PC-9 (cell line): ENCODE results near the gene SECTM1. TPM values are rescaled to one million over a fixed set of nuclear protein-coding genes. Genes with fewer than 3 reads are reported as not detected.

Source experiments
- total RNA-seq: library from RNA; stranded (reverse); gene quantifications from 2 replicates; pipeline ENCODE4 v1.2.3, GENCODE V29; 2021

SECTM1 gene
- total RNA-seq, 1 experiment from 2014 or later = 3.6 TPM

Other genes starting within 250 kb of the SECTM1 start
- 455 and 658 TPM in 2 replicates for gene FASN, start 235.5 kb downstream of the SECTM1 start, total RNA-seq
- gene CCDC57, start 120.9 kb downstream of the SECTM1 start, total RNA-seq = 138 and 140 TPM in 2 replicates
- gene SLC16A3, start 104.7 kb downstream of the SECTM1 start, total RNA-seq = 157 and 198 TPM in 2 replicates
- gene CSNK1D, start 60.1 kb downstream of the SECTM1 start, total RNA-seq = 151 and 181 TPM in 2 replicates
- 0.48 and 0.68 TPM in 2 replicates for gene CD7, start 16.2 kb downstream of the SECTM1 start, total RNA-seq
- 0.24 and 0.28 TPM in 2 replicates for gene TEX19, start 25.5 kb upstream of the SECTM1 start, total RNA-seq
- not detected in 2 replicates for gene UTS2R, start 38.0 kb upstream of the SECTM1 start, total RNA-seq
- 30.0 and 35.9 TPM in 2 replicates for gene HEXD, start 84.6 kb upstream of the SECTM1 start, total RNA-seq
- 26.6 and 32.9 TPM in 2 replicates for gene OGFOD3, start 84.8 kb upstream of the SECTM1 start, total RNA-seq
- gene CYBC1, start 117.0 kb upstream of the SECTM1 start, total RNA-seq = 77.9 and 78.4 TPM in 2 replicates
- 57.2 and 58.0 TPM in 2 replicates for gene NARF, start 125.0 kb upstream of the SECTM1 start, total RNA-seq
- gene FOXK2, start 186.0 kb upstream of the SECTM1 start, total RNA-seq = 70.5 and 78.9 TPM in 2 replicates